Endothelial cell of umbilical vein (primary cell): ENCODE data around the gene SLC35F5. TPM values are rescaled to one million over a fixed set of nuclear protein-coding genes. Genes with fewer than 3 reads are reported as not detected.
"Not testable (repeated sequence)": the region's sequence is repeated elsewhere in the genome, so short reads cannot be mapped to it uniquely, and the experiment has no call there.

Source experiments
- BruUV-seq: library from RNA; stranded (reverse); fragments of 400-500 nt; replicated peaks from 2 replicates; lab custom pipeline; 2021; lab: Mats Ljungman, UMichigan
- CTCF ChIA-PET: fragments of 300-600, 350-600 bp; sonication (Branson Sonifier 250); formaldehyde crosslinking; loops from one replicate; lab custom pipeline; 2021; ENCODE audit warnings: antibody characterized with exemption, inconsistent platforms; lab: Charles Lee
- POLR2A ChIA-PET: fragments of 300-600, 350-600 bp; sonication (Branson Sonifier 250); formaldehyde crosslinking; loops from one replicate; lab custom pipeline; 2021; ENCODE audit warnings: antibody characterized with exemption, inconsistent platforms; lab: Charles Lee
- DNase-seq: peaks from one replicate; pipeline ENCODE4 v3.0.0-alpha.2; 2011; ENCODE audit warnings: low read depth, low spot score
- FAIRE-seq: peaks from 2 replicates; lab custom pipeline; 2011; peaks lifted over from hg19 to GRCh38; lab: Jason Lieb, UNC
- H2AFZ ChIP-seq: 2 replicates; pipeline ENCODE4 v1.6.0; 2012; ENCODE audit warnings: low read depth, low read length, control low read depth, inconsistent platforms
- H3K27ac ChIP-seq: 2 replicates; pipeline ENCODE4 v1.5.1; 2011; ENCODE audit warnings: low read depth, mild to moderate bottlenecking, control low read depth, low read length, moderate library complexity; ENCODE audit not compliant: insufficient read depth
- H3K27me3 ChIP-seq, 2 experiments: 2 replicates each; pipeline versions ENCODE4 v1.6.0 to v1.6.1; 2011; ENCODE audit warnings: low read length in 2 of 2, mixed read lengths in 1 of 2; ENCODE audit not compliant: control insufficient read depth in 2 of 2, insufficient read depth in 2 of 2
- H3K36me3 ChIP-seq, 2 experiments: 2 replicates in 1 of 2; 3 replicates in 1 of 2; pipeline ENCODE4 v1.5.1; 2011; ENCODE audit warnings: low read length in 2 of 2, mild to moderate bottlenecking in 1 of 2, moderate library complexity in 1 of 2; ENCODE audit not compliant: control insufficient read depth in 2 of 2, insufficient read depth in 2 of 2; ENCODE audit errors: extremely low read depth in 1 of 2
- H3K4me1 ChIP-seq: 3 replicates; pipeline ENCODE4 v1.5.1; 2011; ENCODE audit warnings: mild to moderate bottlenecking, low read length; ENCODE audit not compliant: control insufficient read depth, insufficient read depth; ENCODE audit errors: extremely low read depth
- H3K4me2 ChIP-seq: 2 replicates; pipeline ENCODE4 v1.6.1; 2011; ENCODE audit warnings: low read length, control low read depth, mixed read lengths; ENCODE audit not compliant: insufficient read depth
- H3K4me3 ChIP-seq, 3 experiments: fragments of 200-600 bp in 1 of 3; sonication (generic), shearing (Covaris generic) in 1 of 3; replicated peaks in 1 of 3; 2 replicates each; pipeline ENCODE4 v1.5.1; 2011 to 2016; ENCODE audit warnings: control low read depth in 3 of 3, low read length in 3 of 3, mild to moderate bottlenecking in 2 of 3, inconsistent platforms in 1 of 3, low read depth in 1 of 3, moderate library complexity in 1 of 3; ENCODE audit not compliant: insufficient read depth in 1 of 3
- H3K79me2 ChIP-seq: 2 replicates; pipeline ENCODE4 v1.6.0; 2012; ENCODE audit warnings: low read length, inconsistent platforms; ENCODE audit not compliant: control insufficient read depth, insufficient read depth
- H3K9ac ChIP-seq: replicated peaks from 2 replicates; pipeline ENCODE3; 2011; ENCODE audit warnings: low read length, control low read depth; ENCODE audit not compliant: insufficient read depth; ENCODE audit errors: extremely low read depth
- H3K9me1 ChIP-seq: replicated peaks from 3 replicates; pipeline ENCODE4 v1.6.0; 2011; ENCODE audit warnings: mild to moderate bottlenecking, low read length; ENCODE audit not compliant: control insufficient read depth, insufficient read depth; ENCODE audit errors: extremely low read depth
- H3K9me3 ChIP-seq: replicated peaks from 2 replicates; pipeline ENCODE4 v1.5.1; 2012; ENCODE audit warnings: low read length, inconsistent platforms; ENCODE audit not compliant: control insufficient read depth, insufficient read depth
- H4K20me1 ChIP-seq: replicated peaks from 2 replicates; pipeline ENCODE3; 2011; ENCODE audit warnings: mild to moderate bottlenecking, low read length; ENCODE audit not compliant: control insufficient read depth, insufficient read depth; ENCODE audit errors: extremely low read depth
- CTCF ChIP-seq, 2 donors: IDR thresholded peaks; 1 replicate in 1 of 2; 2 replicates in 1 of 2; pipeline ENCODE4 v1.5.1; 2011; ENCODE audit warnings: low read length in 2 of 2, mild to moderate bottlenecking in 2 of 2, moderate library complexity in 2 of 2, control low read depth in 1 of 2, inconsistent platforms in 1 of 2, low read depth in 1 of 2; ENCODE audit not compliant: insufficient read depth in 1 of 2; ENCODE audit errors: extremely low read depth in 1 of 2
- EZH2 ChIP-seq: IDR thresholded peaks from 2 replicates; pipeline ENCODE4 v1.6.1; 2012; ENCODE audit warnings: borderline replicate concordance, low read depth, mild to moderate bottlenecking, moderate library complexity, low read length, inconsistent platforms; ENCODE audit not compliant: severe bottlenecking
- FOS ChIP-seq: IDR thresholded peaks from 2 replicates; pipeline ENCODE4 v1.6.1; 2011; ENCODE audit warnings: mild to moderate bottlenecking, low read length, moderate library complexity, borderline replicate concordance; ENCODE audit not compliant: insufficient read depth
- GATA2 ChIP-seq: IDR thresholded peaks from 2 replicates; pipeline ENCODE4 v1.7.0; 2011; ENCODE audit warnings: low read depth, mild to moderate bottlenecking, moderate library complexity, mixed read lengths, low read length; ENCODE audit not compliant: insufficient read length, insufficient read depth
- JUN ChIP-seq: IDR thresholded peaks from 2 replicates; pipeline ENCODE4 v1.6.1; 2011; ENCODE audit warnings: borderline replicate concordance, low read depth; ENCODE audit not compliant: insufficient read length, insufficient read depth
- MYC ChIP-seq: IDR thresholded peaks from one replicate; pipeline ENCODE4 v1.6.1; 2011; ENCODE audit warnings: mild to moderate bottlenecking, low read depth, low read length
- POLR2A ChIP-seq: IDR thresholded peaks from 2 replicates; pipeline ENCODE4 v1.6.1; 2012; ENCODE audit warnings: low read depth, mild to moderate bottlenecking, control low read depth, low read length
- POLR2AphosphoS5 ChIP-seq: IDR thresholded peaks from 2 replicates; pipeline ENCODE4 v1.6.1; 2012; ENCODE audit warnings: low read depth, mild to moderate bottlenecking, control low read depth, low read length, moderate library complexity; ENCODE audit not compliant: insufficient read depth
- dilution Hi-C: fragments of 300-500 bp; cut with MboI; formaldehyde crosslinking; loops from one replicate; pipeline ENCODE4 v1.15.0; 2019; ENCODE audit warnings: low sequenced_read_pairs; ENCODE audit not compliant: extremely low pct_ligation_motif_present
- intact Hi-C: fragments of 100-400 bp; cut with micrococcal nuclease; formaldehyde crosslinking; loops from one replicate; pipeline ENCODE4 v1.10.0; 2022
- polyA plus RNA-seq, 4 experiments: library from polyadenylated mRNA; depleted of rRNA in 3 of 4; stranded (reverse) in 3 of 4; unstranded in 1 of 4; fragments of >200 nt; gene quantifications; 2 replicates each; pipeline versions ENCODE4 v1.2.1 to v1.2.3, GENCODE V29; 2011 to 2012; ENCODE audit warnings: missing spikeins in 1 of 4
- total RNA-seq: library from RNA; stranded (reverse); gene quantifications from 2 replicates; pipeline ENCODE4 v1.2.3, GENCODE V29; 2021

The SLC35F5 gene
- total and polyA plus RNA-seq, 2 donors (not counting 3 experiments of a cell fraction or from before 2014, with no cell fraction given): 22.4 to 51.1 TPM

- H3K4me1 ChIP-seq: no peaks in the 10 kb centered on the region
- no peak overlapping the region for H3K27ac ChIP-seq
- ChIA-PET CTCF (no interaction called here), POLR2A (no interaction called here)
- no peak overlapping the region for H2AFZ ChIP-seq
- TF ChIP-seq CTCF (IDR thresholded peaks at IDR 0.05; ENCODE audit: extremely low read depth in 1 of 2, insufficient read depth in 1 of 2, low read depth in 1 of 2, low read length in 2 of 2): no peak
- no peak for TF ChIP-seq POLR2A
- no peak for TF ChIP-seq FOS
- no peak for TF ChIP-seq GATA2
- no peak for TF ChIP-seq JUN
- no peak for TF ChIP-seq MYC
- no peak for TF ChIP-seq POLR2AphosphoS5
- TF ChIP-seq EZH2: no peak
- H3K9me1 ChIP-seq: no peaks in the 10 kb centered on the region
- H3K4me2 ChIP-seq: no peak overlapping the region
- no peaks in the 10 kb centered on the region for H4K20me1 ChIP-seq
- no peak overlapping the region for H3K9ac ChIP-seq
- H3K36me3 ChIP-seq: no peaks in the 10 kb centered on the region
- no peak overlapping the region for H3K4me3 ChIP-seq
- BruUV-seq: no TSS peak
- no peaks in the 10 kb centered on the region for H3K79me2 ChIP-seq
- intact Hi-C loops: no loop called here
- no peak for FAIRE-seq
- no peaks in the 10 kb centered on the region for H3K9me3 ChIP-seq
- dilution Hi-C loops: no loop called here
- no peak for DNase-seq
- no peaks in the 10 kb centered on the region for H3K27me3 ChIP-seq
These were observed 84.0 kb downstream of the SLC35F5 start for GRCh38 chr2:113672326-113672932.

- FAIRE-seq, intact Hi-C loops, POLR2A ChIA-PET: not testable (repeated sequence)
These were observed 87.4 kb downstream of the SLC35F5 start for GRCh38 chr2:113669013-113669412.

GRCh38 chr2:113664761-113665533, 91.5 kb downstream of the SLC35F5 start:
- DNase-seq, H3K27ac ChIP-seq, H3K79me2 ChIP-seq, H3K36me3 ChIP-seq, BruUV-seq, H3K4me3 ChIP-seq, POLR2A ChIA-PET, H3K9me3 ChIP-seq, H3K4me2 ChIP-seq, H3K9me1 ChIP-seq, H3K4me1 ChIP-seq, H2AFZ ChIP-seq, CTCF ChIA-PET, H3K9ac ChIP-seq, H4K20me1 ChIP-seq, dilution Hi-C loops, H3K27me3 ChIP-seq, intact Hi-C loops, FAIRE-seq: not testable (repeated sequence)

More at GRCh38 chr2:113669013-113669412, 87.4 kb downstream of the SLC35F5 start:
- H4K20me1 ChIP-seq, DNase-seq, H3K9me1 ChIP-seq, dilution Hi-C loops, H3K27me3 ChIP-seq, H3K9me3 ChIP-seq, H3K4me2 ChIP-seq, H3K9ac ChIP-seq, H2AFZ ChIP-seq, H3K79me2 ChIP-seq, H3K27ac ChIP-seq, H3K4me1 ChIP-seq, BruUV-seq, H3K36me3 ChIP-seq, CTCF ChIA-PET, H3K4me3 ChIP-seq: not testable (repeated sequence)
